Liver (tissue), 9 donors: ENCODE results near the gene H2AZ2. TPM values are rescaled to one million over a fixed set of nuclear protein-coding genes. Genes with fewer than 3 reads are reported as not detected.

Experiments used
- DNase-seq: peaks from one replicate; pipeline ENCODE4 v3.0.0-alpha.2; 2017; ENCODE audit warnings: low spot score
- H3K27ac ChIP-seq, 2 donors: one replicate each; pipeline ENCODE4 v1.7.0; 2013; ENCODE audit warnings: inconsistent platforms in 2 of 2, low read length in 2 of 2, control low read depth in 1 of 2, low read depth in 1 of 2, mild to moderate bottlenecking in 1 of 2
- H3K27me3 ChIP-seq, 4 donors: one replicate each; pipeline versions ENCODE4 v1.6.1 to v1.7.0; 2013; ENCODE audit warnings: low read length in 3 of 4, inconsistent platforms in 1 of 4, mild to moderate bottlenecking in 1 of 4, moderate library complexity in 1 of 4; ENCODE audit not compliant: control insufficient read depth in 4 of 4, insufficient read depth in 4 of 4
- H3K36me3 ChIP-seq, 4 donors: one replicate each; pipeline versions ENCODE4 v1.6.1 to v1.7.0; 2013; ENCODE audit warnings: low read length in 3 of 4, mild to moderate bottlenecking in 3 of 4, low read depth in 1 of 4, moderate library complexity in 1 of 4; ENCODE audit not compliant: control insufficient read depth in 4 of 4, insufficient read depth in 3 of 4
- H3K4me1 ChIP-seq, 4 donors: one replicate each; pipeline versions ENCODE4 v1.6.1 to v1.7.0; 2013; ENCODE audit warnings: low read length in 3 of 4, mild to moderate bottlenecking in 3 of 4, moderate library complexity in 1 of 4; ENCODE audit not compliant: control insufficient read depth in 4 of 4, insufficient read depth in 4 of 4
- H3K4me3 ChIP-seq, 3 donors: one replicate each; pipeline versions ENCODE4 v1.6.1 to v1.7.0; 2013; ENCODE audit warnings: low read length in 3 of 3, control low read depth in 1 of 3, low read depth in 1 of 3, mild to moderate bottlenecking in 1 of 3
- H3K9ac ChIP-seq, 2 donors: one replicate each; pipeline ENCODE4 v1.7.0; 2013; ENCODE audit warnings: low read length in 2 of 2, mild to moderate bottlenecking in 2 of 2, moderate library complexity in 2 of 2, control low read depth in 1 of 2, low read depth in 1 of 2
- H3K9me3 ChIP-seq, 4 donors: one replicate each; pipeline versions ENCODE4 v1.6.1 to v1.7.0; 2013; ENCODE audit warnings: low read length in 3 of 4; ENCODE audit not compliant: control insufficient read depth in 4 of 4
- CTCF ChIP-seq: fragments of 150-350 bp; IDR thresholded peaks from 2 replicates; pipeline ENCODE4 v1.5.1; 2017; ENCODE audit warnings: improper control_type of control experiment, low read depth, low read length; ENCODE audit not compliant: missing input control
- EGR1 ChIP-seq, 2 donors: IDR thresholded peaks; 2 replicates each; pipeline ENCODE4 v1.6.1; 2016 to 2018; ENCODE audit warnings: antibody characterized with exemption in 2 of 2, low read depth in 2 of 2
- FOXA1 ChIP-seq: IDR thresholded peaks from 2 replicates; pipeline ENCODE4 v1.6.1; 2016; ENCODE audit warnings: antibody characterized with exemption
- FOXA2 ChIP-seq: IDR thresholded peaks from 2 replicates; pipeline ENCODE4 v1.6.1; 2016; ENCODE audit warnings: antibody characterized with exemption
- HNF4A ChIP-seq, 2 donors: conservative IDR thresholded peaks; 2 replicates each; pipeline ENCODE4 v1.6.1; 2016; ENCODE audit warnings: antibody characterized with exemption in 2 of 2, mild to moderate bottlenecking in 2 of 2
- HNF4G ChIP-seq: IDR thresholded peaks from 2 replicates; pipeline ENCODE4 v1.6.1; 2016; ENCODE audit warnings: antibody characterized with exemption
- JUND ChIP-seq, 2 donors: IDR thresholded peaks; 2 replicates each; pipeline ENCODE4 v1.6.1; 2016; ENCODE audit warnings: antibody characterized with exemption in 2 of 2
- NR2F2 ChIP-seq: IDR thresholded peaks from 2 replicates; pipeline ENCODE4 v1.6.1; 2016; ENCODE audit warnings: antibody characterized with exemption
- REST ChIP-seq: IDR thresholded peaks from 2 replicates; pipeline ENCODE4 v1.6.1; 2016; ENCODE audit warnings: antibody characterized with exemption, mild to moderate bottlenecking
- RXRA ChIP-seq, 2 donors: IDR thresholded peaks; 2 replicates each; pipeline ENCODE4 v1.6.1; 2017 to 2018; ENCODE audit warnings: antibody characterized with exemption in 2 of 2, mild to moderate bottlenecking in 1 of 2
- YY1 ChIP-seq: IDR thresholded peaks from 2 replicates; pipeline ENCODE4 v1.6.1; 2016; ENCODE audit warnings: antibody characterized with exemption, mild to moderate bottlenecking
- WGBS: extraction: QIAGEN DNeasy Blood & Tissue Kit; methylation state at CpG from one replicate; pipeline ENCODE4 v1.1.7; 2013; 5-methylcytosine and 5-hydroxymethylcytosine counted together
- polyA plus RNA-seq, 2 donors: library from polyadenylated mRNA; stranded (reverse) in 1 of 2; unstranded in 1 of 2; fragments of 200-250 nt in 1 of 2; fragments of >200 nt in 1 of 2; fragmentation: Nextera tagmentation in 1 of 2; extraction: Ambion mirVana in 1 of 2; gene quantifications; one replicate each; pipeline versions ENCODE4 v1.2.1 to v1.2.3, GENCODE V29; 2013 to 2015
- total RNA-seq, 2 donors: library from RNA; depleted of rRNA; stranded (reverse); fragments of >200 nt; gene quantifications; one replicate each; pipeline ENCODE4 v1.2.3, GENCODE V29; 2014
- TF ChIP-seq, protein P1 (sequence below): IDR thresholded peaks from 2 replicates; pipeline ENCODE4 v1.6.1; 2016; ENCODE audit warnings: antibody characterized with exemption
- TF ChIP-seq, protein P2 (sequence below): IDR thresholded peaks from 2 replicates; pipeline ENCODE4 v1.6.1; 2016; ENCODE audit warnings: antibody characterized with exemption
- donor health status: healthy.
- donor health status: healthy.
- donor health status: healthy.
- donor health status: healthy.
- donor health status: healthy.

Gene H2AZ2
- total and polyA plus RNA-seq, 4 donors: 51.3 to 182 (median 69.5) TPM

- no peak for TF ChIP-seq FOXA1
- TF ChIP-seq REST: no peak
- no peak for TF ChIP-seq NR2F2
- no peak for TF ChIP-seq FOXA2
- no peak for TF ChIP-seq YY1
- no peak for TF ChIP-seq RXRA (IDR thresholded peaks at IDR 0.05)
These were observed 4.7 kb upstream of the H2AZ2 start for GRCh38 chr7:44852590-44852989.

DNA sequence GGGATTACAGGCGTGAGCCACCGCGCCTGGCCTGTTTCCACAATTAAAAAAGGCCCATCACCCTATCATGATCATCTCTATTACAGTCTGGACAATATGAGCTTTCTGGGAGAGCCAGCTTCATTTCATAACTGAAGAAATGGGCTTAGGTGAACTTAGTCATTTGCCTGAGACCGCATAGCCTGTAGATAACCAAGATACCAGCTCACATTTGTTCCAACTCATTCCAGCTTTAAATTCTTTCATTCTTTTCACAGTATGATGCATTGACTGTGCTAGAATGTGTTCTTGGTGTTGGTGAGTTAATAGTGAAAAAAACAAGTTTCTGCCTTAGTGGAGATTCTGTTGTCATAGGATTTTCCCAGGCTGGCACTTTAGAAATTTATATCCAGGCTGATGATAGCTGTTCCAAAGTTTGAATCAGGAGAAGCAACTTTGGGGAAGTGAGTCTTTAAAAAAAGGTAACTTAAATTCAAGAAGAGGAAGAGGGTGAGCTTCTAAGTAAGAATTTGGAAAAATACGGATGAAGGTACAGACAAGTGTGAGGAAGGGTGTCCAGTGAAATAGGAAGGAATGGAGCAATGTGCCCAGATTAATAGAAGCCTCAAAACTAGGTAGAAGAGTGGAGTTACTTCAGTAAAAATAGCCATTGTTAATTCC lies 2.1 kb upstream of the H2AZ2 start:
- Histone ChIP-seq H3K36me3 (no peaks in the 10 kb centered on the region), H3K27me3 (no peaks in the 10 kb centered on the region), H3K9me3 (no peaks in the 10 kb centered on the region), H3K9ac (no peak overlapping the region), H3K4me3 (no peak overlapping the region), H3K4me1 (peaks cover 1 to 17% (median 8%) of the 10 kb centered on the region in 4 donors), H3K27ac (no peak overlapping the region)
- TF ChIP-seq, protein P1, sequence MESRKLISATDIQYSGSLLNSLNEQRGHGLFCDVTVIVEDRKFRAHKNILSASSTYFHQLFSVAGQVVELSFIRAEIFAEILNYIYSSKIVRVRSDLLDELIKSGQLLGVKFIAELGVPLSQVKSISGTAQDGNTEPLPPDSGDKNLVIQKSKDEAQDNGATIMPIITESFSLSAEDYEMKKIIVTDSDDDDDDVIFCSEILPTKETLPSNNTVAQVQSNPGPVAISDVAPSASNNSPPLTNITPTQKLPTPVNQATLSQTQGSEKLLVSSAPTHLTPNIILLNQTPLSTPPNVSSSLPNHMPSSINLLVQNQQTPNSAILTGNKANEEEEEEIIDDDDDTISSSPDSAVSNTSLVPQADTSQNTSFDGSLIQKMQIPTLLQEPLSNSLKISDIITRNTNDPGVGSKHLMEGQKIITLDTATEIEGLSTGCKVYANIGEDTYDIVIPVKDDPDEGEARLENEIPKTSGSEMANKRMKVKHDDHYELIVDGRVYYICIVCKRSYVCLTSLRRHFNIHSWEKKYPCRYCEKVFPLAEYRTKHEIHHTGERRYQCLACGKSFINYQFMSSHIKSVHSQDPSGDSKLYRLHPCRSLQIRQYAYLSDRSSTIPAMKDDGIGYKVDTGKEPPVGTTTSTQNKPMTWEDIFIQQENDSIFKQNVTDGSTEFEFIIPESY: no peak
- WGBS: 75% methylated on average over 5 of the region's 5 CpGs
- no peak for DNase-seq

More at GRCh38 chr7:44852590-44852989, 4.7 kb upstream of the H2AZ2 start:
- no peak overlapping the region for H3K9ac ChIP-seq
- H3K27me3 ChIP-seq: no peaks in the 10 kb centered on the region
- no peak overlapping the region for H3K4me3 ChIP-seq
- no peaks in the 10 kb centered on the region for H3K36me3 ChIP-seq
- no peaks in the 10 kb centered on the region for H3K9me3 ChIP-seq
- peaks cover 0 to 8% (median 0%) of the 10 kb centered on the region in 4 donors for H3K4me1 ChIP-seq
- 92% methylated on average over 3 of the region's 3 CpGs for WGBS
- no peak for DNase-seq
- no peak overlapping the region for H3K27ac ChIP-seq

- H3K4me3 ChIP-seq: no peak overlapping the region
These were observed 1.5 kb upstream of the H2AZ2 start for GRCh38 chr7:44849259-44849884.

More at GRCh38 chr7:44849259-44849884, 1.5 kb upstream of the H2AZ2 start:
- 79% methylated on average over 10 of the region's 10 CpGs for WGBS
- no peak for DNase-seq
- Histone ChIP-seq H3K9me3 (no peaks in the 10 kb centered on the region), H3K27ac (no peak overlapping the region), H3K9ac (no peak overlapping the region), H3K36me3 (no peaks in the 10 kb centered on the region), H3K27me3 (no peaks in the 10 kb centered on the region), H3K4me1 (peaks cover 1 to 17% (median 8%) of the 10 kb centered on the region in 4 donors)
- TF ChIP-seq, protein P2, sequence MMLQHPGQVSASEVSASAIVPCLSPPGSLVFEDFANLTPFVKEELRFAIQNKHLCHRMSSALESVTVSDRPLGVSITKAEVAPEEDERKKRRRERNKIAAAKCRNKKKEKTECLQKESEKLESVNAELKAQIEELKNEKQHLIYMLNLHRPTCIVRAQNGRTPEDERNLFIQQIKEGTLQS: no peak
- TF ChIP-seq FOXA1 (no peak), EGR1 (IDR thresholded peaks at IDR 0.05; ENCODE audit: low read depth in 2 of 2) (no peak), NR2F2 (no peak), RXRA (IDR thresholded peaks at IDR 0.05) (no peak), JUND (IDR thresholded peaks at IDR 0.05) (no peak), HNF4A (conservative IDR thresholded peaks at IDR 0.05) (no peak), YY1 (no peak), CTCF (no peak), HNF4G (no peak)
- TF ChIP-seq, protein P1: no peak
